ENCODE data around the gene SAMD8.
"Not testable (repeated sequence)": the region's sequence is repeated elsewhere in the genome, so short reads cannot be mapped to it uniquely, and the experiment has no call there.

The SAMD8 gene

GRCh38 chr10:75103881-75104686 lies 7.4 kb upstream of the SAMD8 start:
- Histone ChIP-seq H3K9me3 (ENCODE audit: control insufficient read depth, low read length) (no peaks in the 10 kb centered on the region), H3K4me3 (ENCODE audit: low read length) (no peak overlapping the region), H3K4me1 (ENCODE audit: control insufficient read depth, insufficient read depth, low read length) (peaks cover 20% of the 10 kb centered on the region), H3K27me3 (ENCODE audit: control insufficient read depth, insufficient read depth, low read length) (no peaks in the 10 kb centered on the region), H3K9ac (ENCODE audit: low read length) (no peak overlapping the region), H3K36me3 (ENCODE audit: control insufficient read depth, insufficient read depth, low read length) (no peaks in the 10 kb centered on the region)

DNA sequence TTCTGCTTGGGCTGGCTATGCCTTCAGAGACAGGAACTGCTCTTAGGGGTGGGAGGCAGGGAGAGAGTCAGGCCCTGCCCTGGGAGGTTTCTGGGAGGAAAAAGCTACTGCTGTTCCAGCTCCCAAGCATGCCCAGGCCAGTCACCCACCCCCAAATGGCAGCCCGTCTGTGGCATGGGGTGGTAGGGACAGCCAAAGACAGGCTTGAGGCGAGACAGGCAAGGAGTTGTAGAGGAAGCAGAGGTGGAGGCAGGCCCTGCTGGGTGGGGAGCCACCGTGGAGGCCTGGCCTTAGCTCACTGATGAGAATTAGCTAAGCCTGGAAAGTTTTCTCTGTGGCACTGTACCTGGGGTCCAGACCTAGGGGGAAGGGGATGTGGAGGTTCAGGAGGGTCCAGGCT lies 6.6 kb upstream of the SAMD8 start:
- H3K9ac ChIP-seq (ENCODE audit: low read length): no peak overlapping the region
- H3K27me3 ChIP-seq (ENCODE audit: control insufficient read depth, insufficient read depth, low read length): no peaks in the 10 kb centered on the region
- H3K36me3 ChIP-seq (ENCODE audit: control insufficient read depth, insufficient read depth, low read length): no peaks in the 10 kb centered on the region
- H3K4me3 ChIP-seq (ENCODE audit: low read length): no peak overlapping the region
- no peaks in the 10 kb centered on the region for H3K9me3 ChIP-seq (ENCODE audit: control insufficient read depth, low read length)
- H3K4me1 ChIP-seq (ENCODE audit: control insufficient read depth, insufficient read depth, low read length): peaks cover 14% of the 10 kb centered on the region

DNA sequence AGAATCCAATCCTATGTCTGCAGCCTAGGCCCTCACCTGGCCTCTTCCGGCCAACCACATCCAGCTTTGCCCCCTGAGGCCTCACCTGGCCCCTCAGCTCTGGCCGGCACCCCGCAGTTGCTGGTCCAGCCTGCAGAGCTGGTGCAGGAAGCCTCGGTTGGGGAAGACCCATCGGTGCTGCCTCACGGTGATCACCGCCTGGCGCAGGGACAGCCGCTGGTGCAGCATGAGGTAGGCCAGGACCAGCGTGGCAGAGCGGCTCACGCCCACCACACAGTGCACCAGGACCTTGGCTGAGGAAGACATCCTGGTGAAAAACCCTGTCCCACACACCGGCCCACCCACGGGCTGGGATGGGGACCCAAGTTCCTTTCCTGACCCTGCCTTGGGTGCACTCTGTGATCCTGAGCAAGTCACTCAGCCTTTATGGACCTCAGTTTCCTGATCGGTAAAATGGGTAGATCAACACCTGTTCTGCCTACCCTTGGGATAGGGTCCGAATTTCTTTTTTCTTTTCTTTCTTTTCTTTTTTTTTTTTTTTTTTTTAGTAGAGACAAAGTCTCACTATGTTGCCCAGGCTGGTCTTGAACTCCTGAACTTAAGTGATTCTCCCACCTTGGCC lies 5.8 kb upstream of the SAMD8 start:
- Histone ChIP-seq H3K4me1 (ENCODE audit: control insufficient read depth, insufficient read depth, low read length) (peaks cover 8% of the 10 kb centered on the region), H3K36me3 (ENCODE audit: control insufficient read depth, insufficient read depth, low read length) (no peaks in the 10 kb centered on the region), H3K9me3 (ENCODE audit: control insufficient read depth, low read length) (no peaks in the 10 kb centered on the region), H3K4me3 (ENCODE audit: low read length) (no peak overlapping the region), H3K9ac (ENCODE audit: low read length) (no peak overlapping the region), H3K27me3 (ENCODE audit: control insufficient read depth, insufficient read depth, low read length) (no peaks in the 10 kb centered on the region)

GRCh38 chr10:75106242-75106641 lies 5.2 kb upstream of the SAMD8 start:
- Histone ChIP-seq H3K4me1 (ENCODE audit: control insufficient read depth, insufficient read depth, low read length) (peaks cover 8% of the 10 kb centered on the region), H3K27me3 (ENCODE audit: control insufficient read depth, insufficient read depth, low read length) (no peaks in the 10 kb centered on the region), H3K4me3 (ENCODE audit: low read length) (no peak overlapping the region), H3K9me3 (ENCODE audit: control insufficient read depth, low read length) (no peaks in the 10 kb centered on the region), H3K9ac (ENCODE audit: low read length) (no peak overlapping the region), H3K36me3 (ENCODE audit: control insufficient read depth, insufficient read depth, low read length) (no peaks in the 10 kb centered on the region)

DNA sequence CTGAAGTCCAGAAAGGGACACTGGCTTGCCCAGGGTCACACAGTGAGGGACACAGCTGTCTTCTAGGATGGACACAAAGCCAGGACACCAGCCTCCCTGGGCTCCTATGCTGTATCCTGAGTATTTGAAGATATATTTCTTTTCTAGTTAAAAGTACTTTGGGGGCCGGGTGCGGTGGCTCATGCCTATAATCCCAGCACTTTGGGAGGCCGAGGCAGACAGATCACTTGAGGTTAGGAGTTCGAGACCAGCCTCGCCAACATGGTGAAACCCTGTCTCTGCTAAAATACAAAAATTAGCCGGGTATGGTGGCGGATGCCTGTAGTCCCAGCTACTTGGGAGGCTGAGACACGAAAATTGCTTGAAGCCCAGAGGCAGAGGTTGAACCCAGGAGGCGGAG lies 4.6 kb upstream of the SAMD8 start:
- not testable (repeated sequence) for H3K4me1 ChIP-seq (ENCODE audit: control insufficient read depth, insufficient read depth, low read length)

DNA sequence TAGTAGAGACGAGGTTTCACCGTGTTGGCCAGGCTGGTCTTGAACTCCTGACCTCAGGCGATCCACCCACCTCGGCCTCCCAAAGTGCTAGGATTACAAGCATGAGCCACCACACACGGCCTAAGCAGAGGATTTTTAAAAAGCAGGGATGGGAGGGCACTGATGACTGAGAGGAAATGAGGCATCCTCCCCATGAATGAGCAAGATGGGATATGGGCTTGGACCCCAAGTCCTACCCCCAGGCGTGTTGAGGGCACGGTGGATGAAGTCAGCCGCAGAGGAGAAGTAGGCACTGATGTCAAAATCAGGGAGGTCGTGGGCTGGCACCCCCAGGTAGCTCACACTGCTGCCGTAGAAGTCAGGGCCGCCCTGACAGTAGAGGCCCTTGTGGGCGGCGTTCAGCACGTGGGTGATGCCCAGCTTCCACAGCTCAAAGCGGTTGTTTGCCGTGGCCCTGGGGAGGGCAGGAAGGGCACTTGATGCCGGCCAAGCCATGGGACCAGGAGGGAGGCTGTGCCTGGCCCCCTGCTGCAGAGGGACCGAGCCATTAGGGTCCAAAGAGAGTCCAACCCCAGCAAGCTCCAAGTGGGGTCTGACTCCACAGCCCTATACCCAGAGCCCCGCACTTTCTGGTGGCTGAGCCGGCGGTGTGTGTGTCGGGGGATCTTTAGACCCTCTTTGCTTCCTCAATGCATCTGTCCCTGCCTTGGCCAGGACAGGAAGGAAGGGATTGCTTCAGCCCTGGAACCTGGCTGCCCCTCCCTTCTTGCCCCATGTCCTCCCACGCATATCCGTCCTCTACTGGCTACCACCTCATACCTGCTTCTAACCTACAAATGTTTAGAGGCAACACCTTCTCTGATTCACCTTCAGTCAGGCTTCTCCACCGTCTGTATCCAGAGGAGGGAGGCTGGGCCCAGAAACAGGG lies 3.4 kb upstream of the SAMD8 start:
- Histone ChIP-seq H3K9ac (ENCODE audit: low read length) (peak overlapping the region; percentile 27), H3K27me3 (ENCODE audit: control insufficient read depth, insufficient read depth, low read length) (no peaks in the 10 kb centered on the region), H3K36me3 (ENCODE audit: control insufficient read depth, insufficient read depth, low read length) (no peaks in the 10 kb centered on the region), H3K9me3 (ENCODE audit: control insufficient read depth, low read length) (no peaks in the 10 kb centered on the region), H3K4me3 (ENCODE audit: low read length) (no peak overlapping the region), H3K4me1 (ENCODE audit: control insufficient read depth, insufficient read depth, low read length) (peaks cover 8% of the 10 kb centered on the region)

More for the DNA sequence above, 4.6 kb upstream of the SAMD8 start:
- H3K36me3 ChIP-seq (ENCODE audit: control insufficient read depth, insufficient read depth, low read length); H3K9me3 ChIP-seq (ENCODE audit: control insufficient read depth, low read length); H3K4me3 ChIP-seq (ENCODE audit: low read length); H3K9ac ChIP-seq (ENCODE audit: low read length); H3K27me3 ChIP-seq (ENCODE audit: control insufficient read depth, insufficient read depth, low read length): not testable (repeated sequence)

GRCh38 chr10:75108684-75109458 lies 2.6 kb upstream of the SAMD8 start:
- no peaks in the 10 kb centered on the region for H3K36me3 ChIP-seq (ENCODE audit: control insufficient read depth, insufficient read depth, low read length)
- peaks cover 8% of the 10 kb centered on the region for H3K4me1 ChIP-seq (ENCODE audit: control insufficient read depth, insufficient read depth, low read length)
- peak overlapping the region; percentile 27 for H3K9ac ChIP-seq (ENCODE audit: low read length)
- H3K27me3 ChIP-seq (ENCODE audit: control insufficient read depth, insufficient read depth, low read length): no peaks in the 10 kb centered on the region
- no peak overlapping the region for H3K4me3 ChIP-seq (ENCODE audit: low read length)
- no peaks in the 10 kb centered on the region for H3K9me3 ChIP-seq (ENCODE audit: control insufficient read depth, low read length)

DNA sequence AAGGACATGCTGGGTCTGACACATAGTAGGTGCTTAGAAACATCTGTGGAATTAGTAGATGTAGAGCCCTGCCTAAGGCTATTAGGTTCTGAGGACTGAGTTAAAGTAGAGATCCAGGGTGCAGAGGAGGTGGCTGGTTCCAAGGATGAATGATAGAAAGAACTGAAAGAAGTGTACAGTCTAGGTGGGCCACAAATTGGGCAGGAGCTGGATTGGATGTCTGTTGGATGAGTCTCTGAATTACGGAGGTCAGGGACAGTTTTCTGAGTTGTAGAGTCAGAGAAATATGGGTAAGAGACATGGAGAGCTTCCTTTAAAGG lies 2.0 kb upstream of the SAMD8 start:
- peaks cover 8% of the 10 kb centered on the region for H3K4me1 ChIP-seq (ENCODE audit: control insufficient read depth, insufficient read depth, low read length)
- no peak overlapping the region for H3K9ac ChIP-seq (ENCODE audit: low read length)
- H3K27me3 ChIP-seq (ENCODE audit: control insufficient read depth, insufficient read depth, low read length): no peaks in the 10 kb centered on the region
- no peaks in the 10 kb centered on the region for H3K9me3 ChIP-seq (ENCODE audit: control insufficient read depth, low read length)
- no peak overlapping the region for H3K4me3 ChIP-seq (ENCODE audit: low read length)
- H3K36me3 ChIP-seq (ENCODE audit: control insufficient read depth, insufficient read depth, low read length): no peaks in the 10 kb centered on the region

GRCh38 chr10:75110006-75110632 lies 1.3 kb upstream of the SAMD8 start:
- no peak overlapping the region for H3K9ac ChIP-seq (ENCODE audit: low read length)
- no peaks in the 10 kb centered on the region for H3K9me3 ChIP-seq (ENCODE audit: control insufficient read depth, low read length)
- no peaks in the 10 kb centered on the region for H3K27me3 ChIP-seq (ENCODE audit: control insufficient read depth, insufficient read depth, low read length)
- no peaks in the 10 kb centered on the region for H3K36me3 ChIP-seq (ENCODE audit: control insufficient read depth, insufficient read depth, low read length)
- H3K4me3 ChIP-seq (ENCODE audit: low read length): no peak overlapping the region
- H3K4me1 ChIP-seq (ENCODE audit: control insufficient read depth, insufficient read depth, low read length): peaks cover 8% of the 10 kb centered on the region

DNA sequence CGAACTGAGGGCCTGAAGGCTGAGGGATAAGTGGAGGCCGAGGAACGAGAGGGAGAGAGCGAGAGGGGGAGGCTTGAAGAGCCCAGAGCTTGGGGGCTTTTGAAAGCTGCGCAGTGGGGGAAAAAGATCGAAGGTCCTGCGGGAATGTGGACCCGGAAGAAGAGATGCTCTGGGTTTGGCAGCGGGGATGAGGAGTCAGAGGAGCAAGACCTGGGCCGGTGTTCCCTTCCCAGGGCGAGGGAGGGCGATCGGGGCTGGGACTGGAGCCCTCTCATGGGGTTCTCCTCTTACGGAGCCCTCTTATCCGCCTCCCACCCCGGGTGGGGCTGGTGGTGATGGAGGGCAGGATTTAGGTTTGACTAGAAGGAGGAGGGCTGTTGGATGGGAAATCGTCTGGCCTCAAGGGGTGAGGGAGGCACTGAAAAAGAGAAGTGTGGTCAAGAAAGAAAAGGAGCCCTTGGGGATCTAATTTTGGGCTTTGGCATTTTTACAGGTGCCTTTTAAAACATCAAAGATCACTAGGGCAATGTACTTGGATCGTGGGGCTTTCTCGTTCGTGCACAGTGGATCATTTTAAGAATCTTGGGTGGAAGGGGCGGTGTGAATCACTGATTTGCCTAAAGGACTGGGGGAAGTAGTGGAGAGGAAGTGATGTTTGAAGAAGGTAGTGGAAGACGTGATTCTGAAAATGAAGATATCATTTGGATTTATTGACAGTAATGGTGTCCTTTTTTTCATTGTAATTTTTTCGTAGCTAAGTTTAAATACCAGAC lies 637 bp downstream of the SAMD8 start:
- Histone ChIP-seq H3K4me1 (ENCODE audit: control insufficient read depth, insufficient read depth, low read length) (peaks cover 12% of the 10 kb centered on the region), H3K9ac (ENCODE audit: low read length) (peak overlapping the region; percentile 97), H3K4me3 (ENCODE audit: low read length) (peak overlapping the region; percentile 83), H3K9me3 (ENCODE audit: control insufficient read depth, low read length) (no peaks in the 10 kb centered on the region), H3K36me3 (ENCODE audit: control insufficient read depth, insufficient read depth, low read length) (no peaks in the 10 kb centered on the region), H3K27me3 (ENCODE audit: control insufficient read depth, insufficient read depth, low read length) (no peaks in the 10 kb centered on the region)

- H3K9me3 ChIP-seq (ENCODE audit: control insufficient read depth, low read length): no peaks in the 10 kb centered on the region
- H3K36me3 ChIP-seq (ENCODE audit: control insufficient read depth, insufficient read depth, low read length): no peaks in the 10 kb centered on the region
- peaks cover 4% of the 10 kb centered on the region for H3K4me1 ChIP-seq (ENCODE audit: control insufficient read depth, insufficient read depth, low read length)
- H3K9ac ChIP-seq (ENCODE audit: low read length): no peak overlapping the region
- no peak overlapping the region for H3K4me3 ChIP-seq (ENCODE audit: low read length)
- H3K27me3 ChIP-seq (ENCODE audit: control insufficient read depth, insufficient read depth, low read length): no peaks in the 10 kb centered on the region
These were observed 3.7 kb downstream of the SAMD8 start for GRCh38 chr10:75115137-75115536.
